MM.1S (cell line): ENCODE data around the gene KIAA1671.

Experiments used
- DNase-seq: peaks from one replicate; pipeline ENCODE4 v3.0.0-alpha.2; 2015
- H2AFZ ChIP-seq: fragments of 300-600 bp; sonication (generic); 2 replicates; pipeline ENCODE4 v1.6.0; 2016; ENCODE audit warnings: antibody characterized with exemption, low read length
- H3F3A ChIP-seq: fragments of 300-600 bp; sonication (generic); 2 replicates; pipeline ENCODE4 v1.6.1; 2016; ENCODE audit warnings: mild to moderate bottlenecking, antibody characterized with exemption, low read length, moderate library complexity, mixed read lengths; ENCODE audit not compliant: insufficient read depth
- H3K27ac ChIP-seq: fragments of 300-600 bp; sonication (generic); 2 replicates; pipeline ENCODE4 v1.5.1; 2016; ENCODE audit warnings: mild to moderate bottlenecking, low read length
- H3K27me3 ChIP-seq: fragments of 300-600 bp; sonication (generic); replicated peaks from 2 replicates; pipeline ENCODE4 v1.6.0; 2016; ENCODE audit warnings: low read length; ENCODE audit not compliant: insufficient read depth
- H3K36me3 ChIP-seq: fragments of 300-600 bp; sonication (generic); replicated peaks from 2 replicates; pipeline ENCODE4 v1.6.1; 2016; ENCODE audit warnings: mild to moderate bottlenecking, low read length, mixed read lengths; ENCODE audit not compliant: insufficient read depth
- H3K4me1 ChIP-seq: fragments of 300-600 bp; sonication (generic); 2 replicates; pipeline ENCODE4 v1.6.1; 2016; ENCODE audit warnings: low read length, mixed read lengths
- H3K4me2 ChIP-seq: fragments of 300-600 bp; sonication (generic); 2 replicates; pipeline ENCODE4 v1.6.0; 2016; ENCODE audit warnings: low read depth, low read length
- H3K4me3 ChIP-seq: fragments of 300-600 bp; sonication (generic); 2 replicates; pipeline ENCODE4 v1.5.1; 2016; ENCODE audit warnings: low read length, mixed read lengths
- H3K79me2 ChIP-seq: fragments of 300-600 bp; sonication (generic); 2 replicates; pipeline ENCODE4 v1.6.1; 2016; ENCODE audit warnings: mixed run types, low read length, mixed read lengths
- H3K9ac ChIP-seq: fragments of 300-600 bp; sonication (generic); 2 replicates; pipeline ENCODE4 v1.6.1; 2016; ENCODE audit warnings: low read length, mixed read lengths
- H3K9me2 ChIP-seq: fragments of 300-600 bp; sonication (generic); replicated peaks from 2 replicates; pipeline ENCODE4 v1.6.1; 2016; ENCODE audit warnings: mild to moderate bottlenecking, low read length, mixed read lengths; ENCODE audit not compliant: insufficient read depth
- H3K9me3 ChIP-seq: fragments of 300-600 bp; sonication (generic); replicated peaks from 2 replicates; pipeline ENCODE4 v1.6.1; 2016; ENCODE audit warnings: mild to moderate bottlenecking, low read length, mixed read lengths; ENCODE audit not compliant: insufficient read depth
- H4K20me1 ChIP-seq: fragments of 300-600 bp; sonication (generic); 2 replicates; pipeline ENCODE4 v1.6.1; 2016; ENCODE audit warnings: mild to moderate bottlenecking, low read length, moderate library complexity, mixed read lengths; ENCODE audit not compliant: insufficient read depth
- CTCF ChIP-seq: fragments of 300-600 bp; sonication (generic); IDR thresholded peaks from 2 replicates; pipeline ENCODE4 v1.5.1; 2016; ENCODE audit warnings: antibody characterized with exemption, low read length, mixed read lengths
- EZH2 ChIP-seq: fragments of 300-600 bp; sonication (generic); optimal IDR thresholded peaks from 2 replicates; pipeline ENCODE3; 2017; ENCODE audit warnings: low read depth, mild to moderate bottlenecking, antibody characterized with exemption, low read length, mixed read lengths
- EZH2phosphoT487 ChIP-seq: fragments of 300-600 bp; sonication (generic); IDR thresholded peaks from 2 replicates; pipeline ENCODE4 v1.6.1; 2018; ENCODE audit warnings: antibody characterized with exemption, low read length

KIAA1671 gene

GRCh38 chr22:25162561-25162960 lies 210.0 kb downstream of the KIAA1671 start:
- no peaks in the 10 kb centered on the region for H3K79me2 ChIP-seq
- H3K4me2 ChIP-seq, result no peak overlapping the region
- no peak overlapping the region for H3K9ac ChIP-seq
- H3K9me3 ChIP-seq, result no peaks in the 10 kb centered on the region
- H3K4me1 ChIP-seq, result no peaks in the 10 kb centered on the region
- H3F3A ChIP-seq, result no peaks in the 10 kb centered on the region
- DNase-seq, result no peak
- no peak overlapping the region for H3K27ac ChIP-seq
- H3K27me3 ChIP-seq, result peaks cover 5% of the 10 kb centered on the region
- no peaks in the 10 kb centered on the region for H4K20me1 ChIP-seq
- no peaks in the 10 kb centered on the region for H3K9me2 ChIP-seq
- no peaks in the 10 kb centered on the region for H3K36me3 ChIP-seq
- TF ChIP-seq EZH2phosphoT487 (no peak), EZH2 (no peak), CTCF (no peak)
- no peak overlapping the region for H2AFZ ChIP-seq
- H3K4me3 ChIP-seq, result no peak overlapping the region

- H3F3A ChIP-seq, result no peaks in the 10 kb centered on the region
- no peaks in the 10 kb centered on the region for H4K20me1 ChIP-seq
- no peaks in the 10 kb centered on the region for H3K79me2 ChIP-seq
- H3K4me3 ChIP-seq, result no peak overlapping the region
- no peak for DNase-seq
- H3K9me2 ChIP-seq, result no peaks in the 10 kb centered on the region
- H2AFZ ChIP-seq, result no peak overlapping the region
- H3K27me3 ChIP-seq, result peaks cover 15% of the 10 kb centered on the region
- H3K4me2 ChIP-seq, result no peak overlapping the region
- H3K9ac ChIP-seq, result no peak overlapping the region
- TF ChIP-seq CTCF (no peak), EZH2phosphoT487 (no peak), EZH2 (no peak)
- no peaks in the 10 kb centered on the region for H3K36me3 ChIP-seq
- H3K4me1 ChIP-seq, result no peaks in the 10 kb centered on the region
- no peaks in the 10 kb centered on the region for H3K9me3 ChIP-seq
- H3K27ac ChIP-seq, result no peak overlapping the region
Observed at GRCh38 chr22:25165785-25166184, 213.3 kb downstream of the KIAA1671 start.

GRCh38 chr22:25166266-25167040 lies 213.9 kb downstream of the KIAA1671 start:
- no peak for DNase-seq
- TF ChIP-seq CTCF, result no peak
- TF ChIP-seq EZH2, result no peak
- no peak for TF ChIP-seq EZH2phosphoT487

More at GRCh38 chr22:25166266-25167040, 213.9 kb downstream of the KIAA1671 start:
- Histone ChIP-seq H3K27ac (no peak overlapping the region), H3K27me3 (peaks cover 15% of the 10 kb centered on the region), H3K79me2 (no peaks in the 10 kb centered on the region), H3K9ac (no peak overlapping the region), H3K4me2 (no peak overlapping the region), H3K9me2 (no peaks in the 10 kb centered on the region), H3K4me1 (no peaks in the 10 kb centered on the region), H4K20me1 (no peaks in the 10 kb centered on the region), H2AFZ (no peak overlapping the region), H3F3A (no peaks in the 10 kb centered on the region), H3K9me3 (no peaks in the 10 kb centered on the region), H3K4me3 (no peak overlapping the region), H3K36me3 (no peaks in the 10 kb centered on the region)
